BLaER1 treated with 17β-estradiol and CSF1 and Interleukin-3, amounts not matched to agents 10 nM and 100 nM (cell line): ENCODE results near the gene TBCB.
"Not testable (repeated sequence)": the region's sequence is repeated elsewhere in the genome, so short reads cannot be mapped to it uniquely, and the experiment has no call there.

ENCODE experiments used
- H3K27ac ChIP-seq, 11 experiments: shearing (Covaris generic); formaldehyde crosslinking; 2 replicates each; pipeline ENCODE4 v1.8.1; 2022
- H3K27me3 ChIP-seq, 11 experiments: shearing (Covaris generic); formaldehyde crosslinking; 2 replicates each; pipeline ENCODE4 v1.8.1; 2022
- H3K36me3 ChIP-seq, 11 experiments: shearing (Covaris generic); formaldehyde crosslinking; 2 replicates each; pipeline ENCODE4 v1.8.1; 2022
- H3K4me1 ChIP-seq, 10 experiments: shearing (Covaris generic); formaldehyde crosslinking; 2 replicates each; pipeline ENCODE4 v1.8.1; 2022
- H3K4me2 ChIP-seq, 11 experiments: shearing (Covaris generic); formaldehyde crosslinking; 2 replicates each; pipeline ENCODE4 v1.8.1; 2022
- H3K4me3 ChIP-seq, 10 experiments: shearing (Covaris generic); formaldehyde crosslinking; 2 replicates each; pipeline ENCODE4 v1.8.1; 2022
- H3K9ac ChIP-seq, 11 experiments: shearing (Covaris generic); formaldehyde crosslinking; 2 replicates each; pipeline ENCODE4 v1.8.1; 2022
- H3K9me3 ChIP-seq, 11 experiments: shearing (Covaris generic); formaldehyde crosslinking; replicated peaks in 1 of 11; 2 replicates each; pipeline ENCODE4 v1.8.1; 2022
- H4K20me1 ChIP-seq, 11 experiments: shearing (Covaris generic); formaldehyde crosslinking; 2 replicates each; pipeline ENCODE4 v1.8.1; 2022
- Cebpa-rat ChIP-seq, 11 experiments: shearing (Covaris generic); IDR thresholded peaks; 2 replicates each; pipeline ENCODE4 v1.8.1; 2022

The TBCB gene

GRCh38 chr19:36169084-36169760 is 54.0 kb downstream of the TBCB start:
- Histone ChIP-seq H3K27me3 (no peaks in the 10 kb centered on the region), H3K27ac (no peak overlapping the region), H3K4me2 (no peak overlapping the region), H3K4me1 (peaks cover 0 to 7% (median 2%) of the 10 kb centered on the region in 10 experiments; a peak in 8 of 20 replicates), H3K9me3 (no peaks in the 10 kb centered on the region), H4K20me1 (no peaks in the 10 kb centered on the region; a peak in 1 of 22 replicates), H3K36me3 (peaks cover 7 to 27% (median 17%) of the 10 kb centered on the region in 11 experiments; a peak in 13 of 22 replicates), H3K4me3 (no peak overlapping the region), H3K9ac (0 out of 22 replicates have a peak overlapping the region, but pooled peaks of 1 of the 11 experiments have one; percentile 2)
- TF ChIP-seq Cebpa-rat (IDR thresholded peaks at IDR 0.05) = no peak

GRCh38 chr19:36172852-36173251 is 57.6 kb downstream of the TBCB start:
- Histone ChIP-seq H3K4me2 (no peak overlapping the region), H4K20me1 (no peaks in the 10 kb centered on the region; a peak in 1 of 22 replicates), H3K36me3 (no peaks in the 10 kb centered on the region), H3K4me1 (peaks cover 0 to 7% (median 2%) of the 10 kb centered on the region in 10 experiments; a peak in 8 of 20 replicates), H3K27ac (no peak overlapping the region), H3K27me3 (no peaks in the 10 kb centered on the region), H3K9ac (no peak overlapping the region), H3K9me3 (no peaks in the 10 kb centered on the region), H3K4me3 (no peak overlapping the region)
- TF ChIP-seq Cebpa-rat (IDR thresholded peaks at IDR 0.05) = no peak

- H3K27me3 ChIP-seq, H3K9ac ChIP-seq, H3K36me3 ChIP-seq, H3K9me3 ChIP-seq, H4K20me1 ChIP-seq, H3K4me3 ChIP-seq, H3K4me1 ChIP-seq, H3K27ac ChIP-seq: not testable (repeated sequence)
- H3K4me2 ChIP-seq = peak overlapping the region in 1 of 11 experiments; percentile 14; a peak in 1 of 22 replicates
These were observed 58.6 kb downstream of the TBCB start for GRCh38 chr19:36173846-36174245.
